ENCODE data around the gene EFNA5.

- TF ChIP-seq CTCF (IDR thresholded peaks at IDR 0.05 in 2 of 3, conservative IDR thresholded peaks at IDR 0.05 in 1 of 3; ENCODE audit: borderline replicate concordance in 1 of 3, insufficient read depth in 1 of 3, low read depth in 2 of 3, low read length in 2 of 3) (no peak), JUND (IDR thresholded peaks at IDR 0.05) (no peak), POLR2A (IDR thresholded peaks at IDR 0.05; ENCODE audit: borderline replicate concordance, extremely low read depth, insufficient read depth, insufficient read length) (no peak), EZH2phosphoT487 (IDR thresholded peaks at IDR 0.05; ENCODE audit: borderline replicate concordance) (no peak), POLR2AphosphoS5 (IDR thresholded peaks at IDR 0.05; ENCODE audit: low read depth, low read length) (no peak)
These were observed 77.7 kb downstream of the EFNA5 start for GRCh38 chr5:107593009-107593408.
